ENCODE data around the gene ZNF99.
"Not testable (repeated sequence)": the region's sequence is repeated elsewhere in the genome, so short reads cannot be mapped to it uniquely, and the experiment has no call there.

Gene ZNF99

DNA sequence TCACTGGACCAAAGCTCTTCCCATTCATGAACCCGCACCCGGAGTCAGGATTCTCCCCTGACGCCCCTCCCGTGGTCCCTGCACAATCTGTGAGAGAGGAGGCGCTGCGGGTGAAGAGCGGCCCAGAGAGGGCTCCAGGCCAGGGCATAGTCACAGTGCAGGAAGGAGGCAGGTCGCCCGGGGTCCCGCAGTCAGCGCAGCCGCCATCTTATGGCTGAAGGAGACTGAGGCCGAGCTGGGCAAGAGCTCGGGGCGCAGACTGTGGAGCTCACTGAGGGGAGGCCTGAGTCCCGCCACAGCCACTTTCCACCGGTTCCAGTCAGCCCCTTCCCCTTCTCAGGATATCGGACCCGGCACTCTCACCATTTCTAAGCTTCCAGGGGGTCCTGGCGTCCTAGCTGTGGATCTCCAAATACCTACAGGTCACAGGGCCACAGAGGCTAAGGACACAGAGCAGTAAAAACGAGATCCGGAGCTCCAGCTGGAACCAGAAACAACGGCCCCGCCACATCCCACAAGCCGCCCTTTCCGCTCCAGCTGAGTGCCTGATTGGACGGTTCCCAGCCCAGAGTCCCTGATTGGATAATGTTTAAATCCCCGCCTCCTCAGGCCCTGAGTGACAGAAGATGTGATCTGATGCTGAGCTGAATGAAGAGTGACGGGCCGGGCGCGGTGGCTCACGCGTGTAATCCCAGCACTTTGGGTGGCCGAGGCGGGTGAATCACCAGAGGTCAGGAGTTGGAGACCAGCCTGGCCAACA, at the start of gene ZNF99:
TSS of gene ZNF99 (minus strand) at position 501 of the 760 bp plus-strand sequence. CDS start at position 366, 135 bp downstream.
- Histone ChIP-seq H3K36me3 (ENCODE audit: control insufficient read depth in 1 of 2, insufficient read depth in 2 of 2, low read length in 2 of 2) (no peaks in the 10 kb centered on the region), H3K4me3 (ENCODE audit: low read depth in 1 of 2, low read length in 2 of 2) (peak within 1 kb of the TSS in 1 of 2 donors; percentile 53), H3K9ac (ENCODE audit: low read depth in 1 of 2, low read length in 2 of 2) (no peak within 1 kb of the TSS), H3K9me3 (ENCODE audit: control insufficient read depth in 1 of 2, low read length in 2 of 2) (peaks cover 0 to 6% of the 10 kb centered on the region in 2 donors), H3K27ac (ENCODE audit: low read depth, low read length) (no peak within 1 kb of the TSS), H3K27me3 (ENCODE audit: control insufficient read depth in 1 of 2, insufficient read depth in 2 of 2, low read length in 2 of 2) (no peaks in the 10 kb centered on the region), H3K4me1 (ENCODE audit: control insufficient read depth in 1 of 2, insufficient read depth in 2 of 2, low read length in 2 of 2) (no peaks in the 10 kb centered on the region)

DNA sequence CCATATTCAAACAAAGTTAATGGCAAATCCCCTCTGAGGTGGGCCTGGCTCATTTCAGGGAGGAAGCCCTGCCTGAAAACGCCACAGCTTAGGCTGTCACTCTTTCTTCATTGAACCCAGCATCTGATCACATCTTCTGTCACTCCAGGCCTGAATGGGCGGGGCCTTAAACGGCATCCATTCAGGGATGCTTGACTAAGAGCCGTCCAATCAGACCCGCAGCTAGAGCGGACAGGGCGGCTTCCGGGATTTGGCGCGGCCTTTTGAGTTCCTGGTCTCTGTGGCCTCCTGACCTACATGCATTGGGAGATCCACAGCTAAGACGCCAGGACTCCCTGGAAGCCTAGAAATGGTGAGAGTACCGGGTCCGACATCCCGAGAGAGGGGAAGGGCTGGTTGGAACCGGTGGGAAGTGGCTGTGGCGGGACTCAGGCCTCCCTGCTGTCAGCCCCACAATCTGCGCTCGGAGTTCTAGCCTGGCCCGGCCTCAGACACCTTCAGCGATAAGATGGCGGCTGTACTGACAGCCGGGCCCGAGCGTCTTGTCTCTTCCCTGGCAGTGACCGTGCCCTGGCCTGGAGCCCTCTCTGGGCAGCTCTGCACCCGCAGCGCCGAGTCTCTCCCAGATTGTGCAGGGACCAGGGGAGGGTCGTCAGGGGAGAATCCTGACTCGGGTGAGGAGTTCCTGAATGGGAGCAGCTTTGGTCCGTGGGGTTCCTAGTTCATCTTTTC, 48.2 kb upstream of the ZNF99 start, which contains the start of gene ZNF723:
TSS of gene ZNF723 (plus strand) at position 261 of the 732 bp plus-strand sequence. CDS start at position 350, 89 bp downstream.
- Histone ChIP-seq H3K9ac (ENCODE audit: low read depth in 1 of 2, low read length in 2 of 2) (no peak within 1 kb of the TSS), H3K27ac (ENCODE audit: low read depth, low read length) (no peak within 1 kb of the TSS), H3K9me3 (ENCODE audit: control insufficient read depth in 1 of 2, low read length in 2 of 2) (peaks cover 9 to 24% of the 10 kb centered on the region in 2 donors), H3K36me3 (ENCODE audit: control insufficient read depth in 1 of 2, insufficient read depth in 2 of 2, low read length in 2 of 2) (no peaks in the 10 kb centered on the region), H3K4me1 (ENCODE audit: control insufficient read depth in 1 of 2, insufficient read depth in 2 of 2, low read length in 2 of 2) (no peaks in the 10 kb centered on the region), H3K4me3 (ENCODE audit: low read depth in 1 of 2, low read length in 2 of 2) (no peak within 1 kb of the TSS), H3K27me3 (ENCODE audit: control insufficient read depth in 1 of 2, insufficient read depth in 2 of 2, low read length in 2 of 2) (no peaks in the 10 kb centered on the region)

DNA sequence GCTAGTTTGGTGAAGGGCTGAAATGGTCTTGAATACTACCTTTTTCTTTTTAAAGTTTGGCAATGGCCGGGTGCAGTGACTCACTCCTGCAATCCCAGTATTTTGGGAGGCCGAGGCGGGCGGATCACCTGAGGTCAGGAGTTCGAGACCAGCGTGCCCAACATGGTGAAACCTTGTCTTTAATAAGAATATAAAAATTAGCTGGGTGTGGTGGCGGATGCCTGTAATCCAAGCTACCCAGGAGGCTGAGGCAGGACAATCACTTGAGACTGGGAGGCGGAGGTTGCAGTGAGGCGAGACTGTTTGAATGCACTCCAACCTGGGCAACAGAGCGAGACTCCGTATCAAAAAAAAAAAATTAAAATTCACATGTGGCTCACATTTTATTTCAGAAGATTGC, 47.3 kb upstream of the ZNF99 start:
- no peaks in the 10 kb centered on the region for H3K4me1 ChIP-seq (ENCODE audit: control insufficient read depth in 1 of 2, insufficient read depth in 2 of 2, low read length in 2 of 2)
- no peak overlapping the region for H3K27ac ChIP-seq (ENCODE audit: low read depth, low read length)
- peaks cover 15 to 20% of the 10 kb centered on the region in 2 donors for H3K9me3 ChIP-seq (ENCODE audit: control insufficient read depth in 1 of 2, low read length in 2 of 2)
- no peaks in the 10 kb centered on the region for H3K36me3 ChIP-seq (ENCODE audit: control insufficient read depth in 1 of 2, insufficient read depth in 2 of 2, low read length in 2 of 2)
- no peak overlapping the region for H3K9ac ChIP-seq (ENCODE audit: low read depth in 1 of 2, low read length in 2 of 2)
- no peaks in the 10 kb centered on the region for H3K27me3 ChIP-seq (ENCODE audit: control insufficient read depth in 1 of 2, insufficient read depth in 2 of 2, low read length in 2 of 2)
- no peak overlapping the region for H3K4me3 ChIP-seq (ENCODE audit: low read depth in 1 of 2, low read length in 2 of 2)

DNA sequence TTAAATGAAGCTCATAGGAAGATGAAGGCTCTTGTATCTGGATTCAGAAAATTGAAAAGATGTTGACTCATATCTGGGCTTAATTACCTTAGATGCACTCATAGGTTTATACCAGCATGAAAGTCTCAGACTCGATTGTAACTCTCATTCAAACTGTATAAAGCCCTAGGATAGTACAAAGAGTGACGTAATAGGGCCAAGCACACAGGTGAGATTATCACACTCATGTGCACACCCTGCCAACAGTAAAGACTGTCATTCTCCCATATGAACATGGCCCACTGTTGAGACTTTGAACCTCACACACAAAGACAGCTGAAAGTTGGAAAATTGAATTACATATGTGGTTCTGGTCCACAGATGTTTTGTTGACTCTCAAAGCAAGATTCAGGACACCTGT, 30.2 kb upstream of the ZNF99 start:
- Histone ChIP-seq H3K9ac (ENCODE audit: low read depth in 1 of 2, low read length in 2 of 2) (no peak overlapping the region), H3K4me3 (ENCODE audit: low read depth in 1 of 2, low read length in 2 of 2) (no peak overlapping the region), H3K27me3 (ENCODE audit: control insufficient read depth in 1 of 2, insufficient read depth in 2 of 2, low read length in 2 of 2) (no peaks in the 10 kb centered on the region), H3K27ac (ENCODE audit: low read depth, low read length) (no peak overlapping the region), H3K9me3 (ENCODE audit: control insufficient read depth in 1 of 2, low read length in 2 of 2) (peaks cover 46 to 66% of the 10 kb centered on the region in 2 donors), H3K4me1 (ENCODE audit: control insufficient read depth in 1 of 2, insufficient read depth in 2 of 2, low read length in 2 of 2) (no peaks in the 10 kb centered on the region), H3K36me3 (ENCODE audit: control insufficient read depth in 1 of 2, insufficient read depth in 2 of 2, low read length in 2 of 2) (no peaks in the 10 kb centered on the region)

DNA sequence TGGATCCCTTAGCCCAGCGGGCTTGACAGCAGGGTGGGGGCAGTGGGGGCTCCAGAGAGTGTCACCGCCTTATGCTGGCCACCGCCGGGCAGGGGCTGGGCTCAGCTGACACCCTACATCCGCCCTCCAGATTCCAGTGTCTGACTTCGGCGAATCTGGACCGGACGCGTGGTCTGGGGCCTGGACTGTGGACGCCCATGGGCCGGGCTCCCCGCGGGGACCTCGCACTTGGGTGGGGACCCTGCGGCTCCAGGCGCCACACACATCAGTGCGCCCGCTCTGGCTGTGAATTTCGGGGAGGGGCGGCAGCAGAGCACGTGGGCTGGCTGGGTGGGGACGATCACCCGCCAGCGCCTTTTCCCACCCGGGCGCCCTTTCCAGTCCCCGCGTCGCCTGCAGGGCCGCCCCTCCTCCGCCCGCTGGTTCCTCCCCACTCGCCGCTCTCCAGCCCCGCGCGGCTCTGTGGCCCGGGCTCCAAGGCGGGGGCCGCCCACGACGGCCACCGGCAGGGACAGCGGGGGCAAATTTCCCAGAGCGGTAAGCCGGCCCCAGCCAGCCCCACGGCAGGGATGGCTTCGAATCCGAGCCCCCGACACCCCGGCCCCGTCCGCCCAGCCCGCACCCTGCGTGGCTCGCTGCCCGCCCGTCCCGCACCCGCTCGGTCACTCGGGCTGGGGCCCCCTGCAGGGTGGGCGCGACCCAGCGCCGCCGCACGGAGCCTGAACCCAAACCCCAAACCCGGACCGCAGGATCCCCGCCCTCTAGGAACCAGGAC, 23.3 kb upstream of the ZNF99 start:
- no peaks in the 10 kb centered on the region for H3K36me3 ChIP-seq (ENCODE audit: control insufficient read depth in 1 of 2, insufficient read depth in 2 of 2, low read length in 2 of 2)
- no peak overlapping the region for H3K9ac ChIP-seq (ENCODE audit: low read depth in 1 of 2, low read length in 2 of 2)
- no peaks in the 10 kb centered on the region for H3K4me1 ChIP-seq (ENCODE audit: control insufficient read depth in 1 of 2, insufficient read depth in 2 of 2, low read length in 2 of 2)
- peaks cover 20 to 24% of the 10 kb centered on the region in 2 donors for H3K9me3 ChIP-seq (ENCODE audit: control insufficient read depth in 1 of 2, low read length in 2 of 2)
- H3K27me3 ChIP-seq (ENCODE audit: control insufficient read depth in 1 of 2, insufficient read depth in 2 of 2, low read length in 2 of 2) = no peaks in the 10 kb centered on the region
- no peak overlapping the region for H3K27ac ChIP-seq (ENCODE audit: low read depth, low read length)
- H3K4me3 ChIP-seq (ENCODE audit: low read depth in 1 of 2, low read length in 2 of 2) = no peak overlapping the region

DNA sequence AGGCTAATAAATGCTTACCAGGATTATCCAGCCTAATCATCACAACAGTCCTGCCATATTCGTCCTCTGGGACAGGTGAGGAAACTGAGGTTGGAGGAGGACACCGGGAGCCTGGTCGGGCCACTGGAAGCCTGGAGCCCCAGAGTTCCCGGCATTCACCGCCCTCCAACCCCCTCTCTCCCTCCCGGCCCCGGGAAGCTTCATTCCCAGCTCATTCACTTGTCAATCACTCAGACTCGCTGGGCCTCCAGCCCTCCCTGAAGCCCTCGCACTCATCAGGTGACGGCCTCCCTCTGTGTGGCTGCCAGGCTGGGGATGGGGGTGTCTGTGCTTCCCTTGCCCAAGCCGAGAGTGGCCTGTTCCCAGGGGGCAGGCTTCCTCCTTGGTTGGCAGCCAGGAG, 22.5 kb upstream of the ZNF99 start:
- Histone ChIP-seq H3K9ac (ENCODE audit: low read depth in 1 of 2, low read length in 2 of 2) (no peak overlapping the region), H3K27ac (ENCODE audit: low read depth, low read length) (no peak overlapping the region), H3K4me3 (ENCODE audit: low read depth in 1 of 2, low read length in 2 of 2) (no peak overlapping the region), H3K4me1 (ENCODE audit: control insufficient read depth in 1 of 2, insufficient read depth in 2 of 2, low read length in 2 of 2) (no peaks in the 10 kb centered on the region), H3K9me3 (ENCODE audit: control insufficient read depth in 1 of 2, low read length in 2 of 2) (peaks cover 23 to 28% of the 10 kb centered on the region in 2 donors), H3K36me3 (ENCODE audit: control insufficient read depth in 1 of 2, insufficient read depth in 2 of 2, low read length in 2 of 2) (no peaks in the 10 kb centered on the region), H3K27me3 (ENCODE audit: control insufficient read depth in 1 of 2, insufficient read depth in 2 of 2, low read length in 2 of 2) (no peaks in the 10 kb centered on the region)

DNA sequence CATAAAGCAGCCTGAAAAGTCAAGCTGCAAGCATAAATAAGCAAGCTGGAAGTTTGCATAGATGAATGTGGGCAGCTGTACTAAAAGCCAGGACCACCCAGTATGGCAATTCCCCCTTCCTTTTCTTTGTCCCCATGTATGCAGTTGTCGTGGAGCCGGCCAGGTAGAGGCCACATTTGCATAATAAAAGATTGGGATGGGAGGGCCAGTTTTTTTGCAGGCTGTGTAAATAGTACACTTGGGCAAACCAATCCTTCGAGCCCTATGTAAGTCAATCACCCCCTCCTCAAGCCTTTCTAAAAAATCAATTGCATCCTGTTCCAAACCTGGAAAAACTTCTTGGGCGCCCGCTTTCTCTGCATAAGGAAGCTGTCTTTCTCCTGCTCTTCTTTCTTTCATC, 13.1 kb upstream of the ZNF99 start:
- no peaks in the 10 kb centered on the region for H3K27me3 ChIP-seq (ENCODE audit: control insufficient read depth in 1 of 2, insufficient read depth in 2 of 2, low read length in 2 of 2)
- no peak overlapping the region for H3K4me3 ChIP-seq (ENCODE audit: low read depth in 1 of 2, low read length in 2 of 2)
- peaks cover 17 to 23% of the 10 kb centered on the region in 2 donors for H3K9me3 ChIP-seq (ENCODE audit: control insufficient read depth in 1 of 2, low read length in 2 of 2)
- no peaks in the 10 kb centered on the region for H3K4me1 ChIP-seq (ENCODE audit: control insufficient read depth in 1 of 2, insufficient read depth in 2 of 2, low read length in 2 of 2)
- no peak overlapping the region for H3K9ac ChIP-seq (ENCODE audit: low read depth in 1 of 2, low read length in 2 of 2)
- no peak overlapping the region for H3K27ac ChIP-seq (ENCODE audit: low read depth, low read length)
- no peaks in the 10 kb centered on the region for H3K36me3 ChIP-seq (ENCODE audit: control insufficient read depth in 1 of 2, insufficient read depth in 2 of 2, low read length in 2 of 2)

DNA sequence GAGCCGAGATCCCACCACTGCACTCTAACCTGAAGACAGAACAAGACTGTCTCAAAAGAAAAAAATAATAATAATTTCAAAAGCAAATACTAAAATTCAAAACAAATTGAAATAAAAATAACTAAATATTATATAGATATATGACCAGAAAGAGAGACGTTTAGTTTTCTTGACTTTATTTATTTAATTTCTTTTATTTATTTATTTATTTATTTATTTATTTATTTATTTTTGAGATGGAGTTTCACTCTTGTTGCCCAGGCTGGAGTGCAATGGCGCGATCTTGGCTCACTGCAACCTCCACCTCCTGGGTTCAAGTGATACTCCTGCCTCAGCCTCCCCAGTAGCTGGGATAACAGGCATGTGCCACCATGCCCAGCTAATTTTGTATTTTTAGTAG, 8.9 kb upstream of the ZNF99 start:
- not testable (repeated sequence) for H3K27me3 ChIP-seq (ENCODE audit: control insufficient read depth in 1 of 2, insufficient read depth in 2 of 2, low read length in 2 of 2); H3K4me1 ChIP-seq (ENCODE audit: control insufficient read depth in 1 of 2, insufficient read depth in 2 of 2, low read length in 2 of 2); H3K9ac ChIP-seq (ENCODE audit: low read depth in 1 of 2, low read length in 2 of 2); H3K4me3 ChIP-seq (ENCODE audit: low read depth in 1 of 2, low read length in 2 of 2); H3K27ac ChIP-seq (ENCODE audit: low read depth, low read length); H3K36me3 ChIP-seq (ENCODE audit: control insufficient read depth in 1 of 2, insufficient read depth in 2 of 2, low read length in 2 of 2)
- H3K9me3 ChIP-seq (ENCODE audit: control insufficient read depth in 1 of 2, low read length in 2 of 2) = peaks cover 6 to 12% of the 10 kb centered on the region in 2 donors

DNA sequence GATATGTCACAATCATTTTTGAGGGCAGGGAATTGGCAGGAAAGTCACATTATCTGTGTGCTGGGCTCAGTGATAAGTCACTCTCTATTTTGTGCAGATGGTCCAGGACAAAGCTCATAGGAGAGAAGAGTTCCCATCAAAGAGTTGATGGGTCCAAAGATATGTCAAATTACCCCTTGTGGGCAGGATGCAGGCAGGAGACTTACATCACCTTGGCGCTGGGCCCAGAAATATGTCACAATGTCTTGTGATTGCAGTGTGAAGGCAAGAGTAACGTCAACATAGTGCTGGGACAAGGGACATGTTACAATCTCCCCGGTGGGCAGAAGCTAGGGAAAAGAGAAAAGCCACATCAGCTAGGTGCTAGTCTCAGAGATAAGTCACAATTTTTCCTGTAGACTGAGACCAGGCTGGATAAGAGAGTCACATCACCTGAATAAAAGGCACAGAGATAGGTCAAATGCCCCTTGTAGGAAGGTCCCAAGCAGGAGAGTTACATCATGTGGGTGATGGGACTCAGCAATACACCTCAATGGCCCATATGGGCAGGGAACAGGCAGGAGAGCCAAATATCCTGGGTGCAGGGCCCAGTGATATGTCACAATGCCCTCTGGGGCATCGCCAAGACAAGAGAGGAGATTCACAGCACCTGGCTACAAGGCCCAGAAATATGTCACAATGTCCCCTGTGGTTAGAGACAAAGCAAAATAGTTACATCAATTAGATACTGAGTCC, 47.9 kb downstream of the ZNF99 start:
- Histone ChIP-seq H3K27ac (ENCODE audit: low read depth, low read length) (no peak overlapping the region), H3K9ac (ENCODE audit: low read depth in 1 of 2, low read length in 2 of 2) (no peak overlapping the region), H3K36me3 (ENCODE audit: control insufficient read depth in 1 of 2, insufficient read depth in 2 of 2, low read length in 2 of 2) (no peaks in the 10 kb centered on the region), H3K27me3 (ENCODE audit: control insufficient read depth in 1 of 2, insufficient read depth in 2 of 2, low read length in 2 of 2) (no peaks in the 10 kb centered on the region), H3K4me3 (ENCODE audit: low read depth in 1 of 2, low read length in 2 of 2) (no peak overlapping the region), H3K9me3 (ENCODE audit: control insufficient read depth in 1 of 2, low read length in 2 of 2) (peaks cover 42 to 56% of the 10 kb centered on the region in 2 donors), H3K4me1 (ENCODE audit: control insufficient read depth in 1 of 2, insufficient read depth in 2 of 2, low read length in 2 of 2) (no peaks in the 10 kb centered on the region)

Data from duodenal mucosa (tissue), 2 donors.